ENCODE measurements around the gene AGRP.

DNA sequence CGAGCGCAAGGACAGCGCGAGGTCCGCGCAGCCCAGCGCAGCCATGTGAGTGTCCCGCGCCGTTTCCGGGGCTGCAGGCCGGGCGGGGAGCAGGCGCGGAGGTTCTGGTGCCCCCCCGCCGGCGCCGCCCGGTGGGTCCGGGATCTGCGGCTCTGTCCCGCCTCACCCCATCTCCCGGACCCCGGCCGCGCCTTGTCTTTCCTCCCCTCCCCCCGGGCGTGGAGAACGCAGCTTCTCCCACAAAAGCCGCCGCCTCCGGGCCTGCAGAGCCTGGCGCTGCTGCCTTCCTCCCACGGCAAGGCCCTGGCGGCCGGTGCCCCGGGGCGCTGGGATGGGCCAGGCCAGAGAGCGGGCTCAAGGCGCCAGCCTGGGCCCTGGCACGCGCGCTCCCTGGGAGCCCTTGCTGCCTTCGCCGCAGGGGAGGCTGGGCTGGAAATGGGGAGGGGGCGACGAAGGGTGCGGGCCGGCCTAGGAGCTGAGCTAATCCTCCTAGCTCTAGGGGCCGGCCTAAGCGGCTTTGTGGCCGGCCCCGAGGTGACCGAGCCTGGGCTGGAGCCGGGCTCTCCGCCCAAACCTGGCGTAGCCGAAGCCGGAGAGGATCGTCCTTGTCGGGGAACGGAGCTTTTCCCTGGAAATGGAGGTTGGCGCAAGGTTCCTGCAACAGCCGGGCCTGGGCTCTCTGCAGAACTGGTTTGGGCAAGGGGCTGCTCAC lies 45.7 kb upstream of the AGRP start:
- TF ChIP-seq, protein P1, sequence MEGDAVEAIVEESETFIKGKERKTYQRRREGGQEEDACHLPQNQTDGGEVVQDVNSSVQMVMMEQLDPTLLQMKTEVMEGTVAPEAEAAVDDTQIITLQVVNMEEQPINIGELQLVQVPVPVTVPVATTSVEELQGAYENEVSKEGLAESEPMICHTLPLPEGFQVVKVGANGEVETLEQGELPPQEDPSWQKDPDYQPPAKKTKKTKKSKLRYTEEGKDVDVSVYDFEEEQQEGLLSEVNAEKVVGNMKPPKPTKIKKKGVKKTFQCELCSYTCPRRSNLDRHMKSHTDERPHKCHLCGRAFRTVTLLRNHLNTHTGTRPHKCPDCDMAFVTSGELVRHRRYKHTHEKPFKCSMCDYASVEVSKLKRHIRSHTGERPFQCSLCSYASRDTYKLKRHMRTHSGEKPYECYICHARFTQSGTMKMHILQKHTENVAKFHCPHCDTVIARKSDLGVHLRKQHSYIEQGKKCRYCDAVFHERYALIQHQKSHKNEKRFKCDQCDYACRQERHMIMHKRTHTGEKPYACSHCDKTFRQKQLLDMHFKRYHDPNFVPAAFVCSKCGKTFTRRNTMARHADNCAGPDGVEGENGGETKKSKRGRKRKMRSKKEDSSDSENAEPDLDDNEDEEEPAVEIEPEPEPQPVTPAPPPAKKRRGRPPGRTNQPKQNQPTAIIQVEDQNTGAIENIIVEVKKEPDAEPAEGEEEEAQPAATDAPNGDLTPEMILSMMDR (IDR thresholded peaks at IDR 0.05), result peak in 1 of 12 donors; percentile 5
- TF ChIP-seq POLR2A (IDR thresholded peaks at IDR 0.05), result peak in 1 of 2 donors; percentile 85

Data from heart left ventricle (tissue), 13 donors.